Measurements from ENCODE around the gene UROC1.

UROC1 gene

GRCh38 chr3:126461450-126462070 is 56.0 kb downstream of the UROC1 start:
- Histone ChIP-seq H3K27ac (ENCODE audit: low read length) (no peak overlapping the region), H3K9me2 (replicated peaks; ENCODE audit: insufficient read depth, low read length) (no peaks in the 10 kb centered on the region), H3K9ac (ENCODE audit: low read length) (no peak overlapping the region), H3K4me1 (ENCODE audit: low read length) (no peaks in the 10 kb centered on the region), H4K20me1 (ENCODE audit: insufficient read depth, low read length) (no peaks in the 10 kb centered on the region), H3F3A (ENCODE audit: insufficient read depth, low read length) (no peaks in the 10 kb centered on the region; the same call in 1 of the 2 replicates), H2AFZ (ENCODE audit: low read length) (no peak overlapping the region), H3K36me3 (replicated peaks; ENCODE audit: insufficient read depth, low read length) (peaks cover 14% of the 10 kb centered on the region), H3K79me2 (ENCODE audit: low read length) (peaks cover 49% of the 10 kb centered on the region), H3K9me3 (replicated peaks; ENCODE audit: insufficient read depth, low read length) (no peaks in the 10 kb centered on the region), H3K27me3 (replicated peaks; ENCODE audit: insufficient read depth, low read length) (no peaks in the 10 kb centered on the region), H3K4me3 (ENCODE audit: low read length) (no peak overlapping the region), H3K4me2 (ENCODE audit: low read depth, low read length) (no peak overlapping the region)
- TF ChIP-seq EZH2 (optimal IDR thresholded peaks at IDR 0.05; ENCODE audit: low read depth, low read length): no peak
- TF ChIP-seq CTCF (IDR thresholded peaks at IDR 0.05; ENCODE audit: low read length): no peak
- no peak for TF ChIP-seq EZH2phosphoT487 (IDR thresholded peaks at IDR 0.05; ENCODE audit: low read length)
- no peak for DNase-seq

- Histone ChIP-seq H3K9me3 (replicated peaks; ENCODE audit: insufficient read depth, low read length) (no peaks in the 10 kb centered on the region), H3K27me3 (replicated peaks; ENCODE audit: insufficient read depth, low read length) (no peaks in the 10 kb centered on the region), H3K27ac (ENCODE audit: low read length) (no peak overlapping the region), H3K4me2 (ENCODE audit: low read depth, low read length) (no peak overlapping the region), H3K79me2 (ENCODE audit: low read length) (peaks cover 47% of the 10 kb centered on the region), H3K36me3 (replicated peaks; ENCODE audit: insufficient read depth, low read length) (peaks cover 14% of the 10 kb centered on the region), H4K20me1 (ENCODE audit: insufficient read depth, low read length) (0 out of 2 replicates have a peak, but pooled peaks cover under 1% of the 10 kb centered on the region), H2AFZ (ENCODE audit: low read length) (no peak overlapping the region), H3K9me2 (replicated peaks; ENCODE audit: insufficient read depth, low read length) (no peaks in the 10 kb centered on the region), H3K4me3 (ENCODE audit: low read length) (no peak overlapping the region), H3K9ac (ENCODE audit: low read length) (no peak overlapping the region), H3K4me1 (ENCODE audit: low read length) (no peaks in the 10 kb centered on the region), H3F3A (ENCODE audit: insufficient read depth, low read length) (no peaks in the 10 kb centered on the region; the same call in 1 of the 2 replicates)
- TF ChIP-seq CTCF (IDR thresholded peaks at IDR 0.05; ENCODE audit: low read length) (no peak), EZH2 (optimal IDR thresholded peaks at IDR 0.05; ENCODE audit: low read depth, low read length) (no peak), EZH2phosphoT487 (IDR thresholded peaks at IDR 0.05; ENCODE audit: low read length) (no peak)
- no peak for DNase-seq
Observed at GRCh38 chr3:126460381-126460780, 57.2 kb downstream of the UROC1 start.

- peaks cover 48% of the 10 kb centered on the region for H3K79me2 ChIP-seq (ENCODE audit: low read length)
- no peaks in the 10 kb centered on the region; the same call in 1 of the 2 replicates for H3F3A ChIP-seq (ENCODE audit: insufficient read depth, low read length)
- no peaks in the 10 kb centered on the region for H3K4me1 ChIP-seq (ENCODE audit: low read length)
- H3K9me3 ChIP-seq (replicated peaks; ENCODE audit: insufficient read depth, low read length): no peaks in the 10 kb centered on the region
- H3K9ac ChIP-seq (ENCODE audit: low read length): no peak overlapping the region
- H4K20me1 ChIP-seq (ENCODE audit: insufficient read depth, low read length): 0 out of 2 replicates have a peak, but pooled peaks cover 6% of the 10 kb centered on the region
- H3K36me3 ChIP-seq (replicated peaks; ENCODE audit: insufficient read depth, low read length): peaks cover 17% of the 10 kb centered on the region
- no peaks in the 10 kb centered on the region for H3K9me2 ChIP-seq (replicated peaks; ENCODE audit: insufficient read depth, low read length)
- H2AFZ ChIP-seq (ENCODE audit: low read length): no peak overlapping the region
- H3K27ac ChIP-seq (ENCODE audit: low read length): no peak overlapping the region
- H3K4me3 ChIP-seq (ENCODE audit: low read length): no peak overlapping the region
- no peak overlapping the region for H3K4me2 ChIP-seq (ENCODE audit: low read depth, low read length)
- DNase-seq: no peak
- TF ChIP-seq CTCF (IDR thresholded peaks at IDR 0.05; ENCODE audit: low read length) (no peak), EZH2phosphoT487 (IDR thresholded peaks at IDR 0.05; ENCODE audit: low read length) (no peak), EZH2 (optimal IDR thresholded peaks at IDR 0.05; ENCODE audit: low read depth, low read length) (no peak)
- H3K27me3 ChIP-seq (replicated peaks; ENCODE audit: insufficient read depth, low read length): no peaks in the 10 kb centered on the region
Observed at GRCh38 chr3:126459763-126460127, 57.8 kb downstream of the UROC1 start.
